ENCODE results near the gene CD226.

CD226 gene

DNA sequence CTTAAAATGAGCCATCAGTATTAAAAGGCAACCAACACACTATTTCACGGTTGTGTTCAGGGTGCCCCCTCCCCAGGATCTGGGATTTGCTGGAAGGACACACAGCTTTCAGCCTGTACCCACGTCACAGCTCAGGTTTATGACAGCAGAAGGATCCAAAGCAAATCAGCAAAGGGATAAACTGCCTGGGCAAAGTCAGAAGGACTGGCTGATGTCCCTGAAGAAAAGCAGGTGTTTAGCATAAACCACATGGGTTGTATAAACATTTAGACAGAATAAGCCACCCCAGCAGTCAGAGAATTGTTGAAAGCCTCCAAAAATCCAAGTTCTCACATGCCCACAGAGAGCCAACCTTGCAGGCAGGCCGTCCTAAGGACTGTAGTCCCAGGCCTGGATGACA is 63.9 kb downstream of the CD226 start:
- Histone ChIP-seq H3K9me3 (ENCODE audit: control insufficient read depth, insufficient read depth, low read depth, low read length) (no peaks in the 10 kb centered on the region), H3K4me1 (ENCODE audit: control insufficient read depth, insufficient read depth, low read length) (no peaks in the 10 kb centered on the region), H3K27ac (ENCODE audit: extremely low read depth, low read depth, low read length) (no peak overlapping the region), H3K36me3 (ENCODE audit: control insufficient read depth in 2 of 2, insufficient read depth in 1 of 2, low read length in 2 of 2) (no peaks in the 10 kb centered on the region), H3K4me3 (ENCODE audit: low read depth, low read length) (no peak overlapping the region)
- ChIA-PET CTCF (no interaction called here), POLR2A (no interaction called here)
- TF ChIP-seq ZEB2 (tag by site-specific recombination; IDR thresholded peaks at IDR 0.05) (no peak), ZNF514 (tag by site-specific recombination; IDR thresholded peaks at IDR 0.05) (no peak), ZNF777 (tag by site-specific recombination; IDR thresholded peaks at IDR 0.05; ENCODE audit: borderline replicate concordance) (no peak), ZNF654 (tag by site-specific recombination; IDR thresholded peaks at IDR 0.05; ENCODE audit: low read depth) (no peak), ZFP69B (tag by site-specific recombination; IDR thresholded peaks at IDR 0.05) (no peak)
- TF ChIP-seq, protein P1, sequence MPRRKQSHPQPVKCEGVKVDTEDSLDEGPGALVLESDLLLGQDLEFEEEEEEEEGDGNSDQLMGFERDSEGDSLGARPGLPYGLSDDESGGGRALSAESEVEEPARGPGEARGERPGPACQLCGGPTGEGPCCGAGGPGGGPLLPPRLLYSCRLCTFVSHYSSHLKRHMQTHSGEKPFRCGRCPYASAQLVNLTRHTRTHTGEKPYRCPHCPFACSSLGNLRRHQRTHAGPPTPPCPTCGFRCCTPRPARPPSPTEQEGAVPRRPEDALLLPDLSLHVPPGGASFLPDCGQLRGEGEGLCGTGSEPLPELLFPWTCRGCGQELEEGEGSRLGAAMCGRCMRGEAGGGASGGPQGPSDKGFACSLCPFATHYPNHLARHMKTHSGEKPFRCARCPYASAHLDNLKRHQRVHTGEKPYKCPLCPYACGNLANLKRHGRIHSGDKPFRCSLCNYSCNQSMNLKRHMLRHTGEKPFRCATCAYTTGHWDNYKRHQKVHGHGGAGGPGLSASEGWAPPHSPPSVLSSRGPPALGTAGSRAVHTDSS (tag by site-specific recombination; IDR thresholded peaks at IDR 0.05), result no peak

DNA sequence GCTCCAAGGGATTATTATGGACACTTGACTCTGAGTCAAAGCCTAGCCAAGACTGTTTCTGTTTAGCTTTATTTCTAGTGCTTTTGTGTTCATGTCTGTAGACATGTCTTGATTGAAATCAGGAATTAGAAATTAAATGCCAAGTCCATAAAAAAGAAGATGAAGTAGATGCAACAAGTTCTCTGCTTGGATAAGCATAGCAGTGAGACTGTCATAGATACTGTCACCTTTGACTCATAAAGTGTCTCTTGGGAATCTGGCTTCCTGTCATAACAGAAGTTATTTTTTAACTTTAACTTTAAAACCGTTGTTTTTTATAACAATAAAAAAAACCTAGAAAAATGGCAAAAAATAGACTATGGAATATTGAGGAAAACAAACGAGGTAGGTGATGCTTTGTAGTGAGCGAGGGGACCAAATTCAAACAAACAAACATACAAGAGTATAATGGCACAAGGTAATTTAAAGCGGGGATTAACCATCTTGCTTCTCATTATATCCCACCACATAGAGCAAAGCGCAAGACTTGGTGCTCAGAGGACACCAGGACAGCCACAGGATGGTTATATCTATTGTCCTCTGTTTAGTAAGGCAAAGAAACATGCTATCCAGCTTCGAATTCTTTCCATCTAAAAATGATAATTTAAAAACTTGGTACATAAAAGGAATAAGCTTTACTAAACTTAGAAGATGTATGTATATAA is 64.6 kb downstream of the CD226 start:
- POLR2A ChIA-PET, result no interaction called here
- H3K4me3 ChIP-seq (ENCODE audit: low read depth, low read length), result no peak overlapping the region
- TF ChIP-seq, protein P2, sequence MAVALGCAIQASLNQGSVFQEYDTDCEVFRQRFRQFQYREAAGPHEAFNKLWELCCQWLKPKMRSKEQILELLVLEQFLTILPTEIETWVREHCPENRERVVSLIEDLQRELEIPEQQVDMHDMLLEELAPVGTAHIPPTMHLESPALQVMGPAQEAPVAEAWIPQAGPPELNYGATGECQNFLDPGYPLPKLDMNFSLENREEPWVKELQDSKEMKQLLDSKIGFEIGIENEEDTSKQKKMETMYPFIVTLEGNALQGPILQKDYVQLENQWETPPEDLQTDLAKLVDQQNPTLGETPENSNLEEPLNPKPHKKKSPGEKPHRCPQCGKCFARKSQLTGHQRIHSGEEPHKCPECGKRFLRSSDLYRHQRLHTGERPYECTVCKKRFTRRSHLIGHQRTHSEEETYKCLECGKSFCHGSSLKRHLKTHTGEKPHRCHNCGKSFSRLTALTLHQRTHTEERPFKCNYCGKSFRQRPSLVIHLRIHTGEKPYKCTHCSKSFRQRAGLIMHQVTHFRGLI (tag by site-specific recombination; IDR thresholded peaks at IDR 0.05), result no peak
- TF ChIP-seq REPIN1 (tag by site-specific recombination; IDR thresholded peaks at IDR 0.05; ENCODE audit: low read depth) (no peak), HOXD13 (CRISPR knock-in tag; IDR thresholded peaks at IDR 0.05; ENCODE audit: borderline replicate concordance) (no peak)
- H3K4me1 ChIP-seq (ENCODE audit: control insufficient read depth, insufficient read depth, low read length), result no peaks in the 10 kb centered on the region
- no peak overlapping the region for H3K27ac ChIP-seq (ENCODE audit: extremely low read depth, low read depth, low read length)
- no peaks in the 10 kb centered on the region for H3K36me3 ChIP-seq (ENCODE audit: control insufficient read depth in 2 of 2, insufficient read depth in 1 of 2, low read length in 2 of 2)
- CTCF ChIA-PET, result interaction anchor here (0.6 kb wide), 1 partner anchor 539 kb away, joined by 3 read pairs; no protein-coding TSS in a partner anchor
- no peaks in the 10 kb centered on the region for H3K9me3 ChIP-seq (ENCODE audit: control insufficient read depth, insufficient read depth, low read depth, low read length)

DNA sequence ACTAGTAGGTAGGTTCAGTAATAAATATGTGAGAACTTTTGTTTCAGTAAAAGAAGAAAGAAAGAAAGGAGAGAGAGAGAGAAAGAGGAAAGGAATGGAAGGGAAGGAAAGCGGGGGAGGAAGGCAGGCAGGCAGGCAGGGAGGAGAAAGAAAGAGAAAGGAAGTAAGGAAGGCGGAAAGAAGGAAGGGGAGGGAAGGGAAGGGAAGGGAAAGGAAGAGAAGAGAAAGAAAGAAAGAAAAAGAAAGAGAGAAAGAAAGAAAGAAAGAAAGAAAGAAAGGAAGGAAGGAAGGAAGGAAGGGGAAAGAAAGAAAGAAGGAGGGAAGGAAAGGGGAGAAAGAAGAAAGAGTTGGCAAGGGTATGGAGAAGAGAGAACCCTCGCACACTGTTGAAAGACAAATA is 67.6 kb downstream of the CD226 start:
- ChIA-PET POLR2A (no interaction called here), CTCF (no interaction called here)
- H3K36me3 ChIP-seq (ENCODE audit: control insufficient read depth in 2 of 2, insufficient read depth in 1 of 2, low read length in 2 of 2), result no peaks in the 10 kb centered on the region
- no peaks in the 10 kb centered on the region for H3K9me3 ChIP-seq (ENCODE audit: control insufficient read depth, insufficient read depth, low read depth, low read length)
- H3K4me3 ChIP-seq (ENCODE audit: low read depth, low read length), result no peak overlapping the region
- no peak overlapping the region for H3K27ac ChIP-seq (ENCODE audit: extremely low read depth, low read depth, low read length)
- H3K4me1 ChIP-seq (ENCODE audit: control insufficient read depth, insufficient read depth, low read length), result no peaks in the 10 kb centered on the region
- TF ChIP-seq, protein P3, sequence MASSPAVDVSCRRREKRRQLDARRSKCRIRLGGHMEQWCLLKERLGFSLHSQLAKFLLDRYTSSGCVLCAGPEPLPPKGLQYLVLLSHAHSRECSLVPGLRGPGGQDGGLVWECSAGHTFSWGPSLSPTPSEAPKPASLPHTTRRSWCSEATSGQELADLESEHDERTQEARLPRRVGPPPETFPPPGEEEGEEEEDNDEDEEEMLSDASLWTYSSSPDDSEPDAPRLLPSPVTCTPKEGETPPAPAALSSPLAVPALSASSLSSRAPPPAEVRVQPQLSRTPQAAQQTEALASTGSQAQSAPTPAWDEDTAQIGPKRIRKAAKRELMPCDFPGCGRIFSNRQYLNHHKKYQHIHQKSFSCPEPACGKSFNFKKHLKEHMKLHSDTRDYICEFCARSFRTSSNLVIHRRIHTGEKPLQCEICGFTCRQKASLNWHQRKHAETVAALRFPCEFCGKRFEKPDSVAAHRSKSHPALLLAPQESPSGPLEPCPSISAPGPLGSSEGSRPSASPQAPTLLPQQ (tag by site-specific recombination; IDR thresholded peaks at IDR 0.05), result no peak
- no peak for TF ChIP-seq ZNF707 (tag by site-specific recombination; IDR thresholded peaks at IDR 0.05)
- TF ChIP-seq, protein P4, sequence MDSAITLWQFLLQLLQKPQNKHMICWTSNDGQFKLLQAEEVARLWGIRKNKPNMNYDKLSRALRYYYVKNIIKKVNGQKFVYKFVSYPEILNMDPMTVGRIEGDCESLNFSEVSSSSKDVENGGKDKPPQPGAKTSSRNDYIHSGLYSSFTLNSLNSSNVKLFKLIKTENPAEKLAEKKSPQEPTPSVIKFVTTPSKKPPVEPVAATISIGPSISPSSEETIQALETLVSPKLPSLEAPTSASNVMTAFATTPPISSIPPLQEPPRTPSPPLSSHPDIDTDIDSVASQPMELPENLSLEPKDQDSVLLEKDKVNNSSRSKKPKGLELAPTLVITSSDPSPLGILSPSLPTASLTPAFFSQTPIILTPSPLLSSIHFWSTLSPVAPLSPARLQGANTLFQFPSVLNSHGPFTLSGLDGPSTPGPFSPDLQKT (IDR thresholded peaks at IDR 0.05; ENCODE audit: borderline replicate concordance, low read depth, low read length), result no peak
- TF ChIP-seq ZNF366 (tag by site-specific recombination; conservative IDR thresholded peaks at IDR 0.05), result peak; percentile 71
- TF ChIP-seq, protein P5, sequence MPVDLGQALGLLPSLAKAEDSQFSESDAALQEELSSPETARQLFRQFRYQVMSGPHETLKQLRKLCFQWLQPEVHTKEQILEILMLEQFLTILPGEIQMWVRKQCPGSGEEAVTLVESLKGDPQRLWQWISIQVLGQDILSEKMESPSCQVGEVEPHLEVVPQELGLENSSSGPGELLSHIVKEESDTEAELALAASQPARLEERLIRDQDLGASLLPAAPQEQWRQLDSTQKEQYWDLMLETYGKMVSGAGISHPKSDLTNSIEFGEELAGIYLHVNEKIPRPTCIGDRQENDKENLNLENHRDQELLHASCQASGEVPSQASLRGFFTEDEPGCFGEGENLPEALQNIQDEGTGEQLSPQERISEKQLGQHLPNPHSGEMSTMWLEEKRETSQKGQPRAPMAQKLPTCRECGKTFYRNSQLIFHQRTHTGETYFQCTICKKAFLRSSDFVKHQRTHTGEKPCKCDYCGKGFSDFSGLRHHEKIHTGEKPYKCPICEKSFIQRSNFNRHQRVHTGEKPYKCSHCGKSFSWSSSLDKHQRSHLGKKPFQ (tag by site-specific recombination; IDR thresholded peaks at IDR 0.05), result no peak
- no peak for TF ChIP-seq ZNF2 (tag by site-specific recombination; IDR thresholded peaks at IDR 0.05)
- no peak for TF ChIP-seq ZNF514 (tag by site-specific recombination; IDR thresholded peaks at IDR 0.05)
- TF ChIP-seq SCRT1 (tag by site-specific recombination; IDR thresholded peaks at IDR 0.05; ENCODE audit: borderline replicate concordance), result no peak
- no peak for TF ChIP-seq ZNF354C (tag by site-specific recombination; IDR thresholded peaks at IDR 0.05; ENCODE audit: borderline replicate concordance, low read depth)
- TF ChIP-seq ZNF394 (tag by site-specific recombination; IDR thresholded peaks at IDR 0.05; ENCODE audit: borderline replicate concordance), result no peak
- peak; percentile 51; the same call in 1 of the 2 replicates for TF ChIP-seq PRDM1 (tag by site-specific recombination; IDR thresholded peaks at IDR 0.05)
- no peak for TF ChIP-seq MYNN (tag by site-specific recombination; IDR thresholded peaks at IDR 0.05; ENCODE audit: borderline replicate concordance)
- no peak for TF ChIP-seq ZNF521 (tag by site-specific recombination; IDR thresholded peaks at IDR 0.05)
- TF ChIP-seq, protein P6, sequence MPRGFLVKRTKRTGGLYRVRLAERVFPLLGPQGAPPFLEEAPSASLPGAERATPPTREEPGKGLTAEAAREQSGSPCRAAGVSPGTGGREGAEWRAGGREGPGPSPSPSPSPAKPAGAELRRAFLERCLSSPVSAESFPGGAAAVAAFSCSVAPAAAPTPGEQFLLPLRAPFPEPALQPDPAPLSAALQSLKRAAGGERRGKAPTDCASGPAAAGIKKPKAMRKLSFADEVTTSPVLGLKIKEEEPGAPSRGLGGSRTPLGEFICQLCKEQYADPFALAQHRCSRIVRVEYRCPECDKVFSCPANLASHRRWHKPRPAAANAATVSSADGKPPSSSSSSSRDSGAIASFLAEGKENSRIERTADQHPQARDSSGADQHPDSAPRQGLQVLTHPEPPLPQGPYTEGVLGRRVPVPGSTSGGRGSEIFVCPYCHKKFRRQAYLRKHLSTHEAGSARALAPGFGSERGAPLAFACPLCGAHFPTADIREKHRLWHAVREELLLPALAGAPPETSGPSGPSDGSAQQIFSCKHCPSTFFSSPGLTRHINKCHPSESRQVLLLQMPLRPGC (tag by site-specific recombination; IDR thresholded peaks at IDR 0.05), result no peak

Measured in HEK293 (cell line).